ENCODE results near the gene SLC18A3.

Gene SLC18A3

DNA sequence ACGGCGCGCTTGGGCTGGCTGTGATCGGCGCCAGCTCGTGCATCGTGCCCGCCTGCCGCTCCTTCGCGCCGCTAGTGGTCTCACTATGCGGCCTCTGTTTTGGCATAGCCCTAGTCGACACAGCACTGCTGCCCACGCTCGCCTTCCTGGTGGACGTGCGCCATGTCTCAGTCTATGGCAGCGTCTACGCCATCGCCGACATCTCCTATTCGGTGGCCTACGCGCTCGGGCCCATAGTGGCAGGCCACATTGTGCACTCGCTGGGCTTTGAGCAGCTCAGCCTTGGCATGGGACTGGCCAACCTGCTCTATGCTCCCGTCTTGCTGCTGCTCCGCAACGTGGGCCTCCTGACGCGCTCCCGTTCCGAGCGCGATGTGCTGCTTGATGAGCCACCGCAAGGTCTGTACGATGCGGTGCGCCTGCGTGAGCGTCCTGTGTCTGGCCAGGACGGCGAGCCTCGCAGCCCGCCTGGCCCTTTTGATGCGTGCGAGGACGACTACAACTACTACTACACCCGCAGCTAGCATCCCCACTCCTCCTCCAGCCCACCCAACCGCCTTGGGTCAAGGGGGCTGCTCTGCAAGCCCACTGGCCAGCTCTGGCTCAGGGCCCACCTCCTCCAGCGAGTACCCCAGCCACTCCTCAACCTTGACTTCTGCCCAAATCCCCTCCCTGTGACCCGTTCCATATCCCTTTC, 1.9 kb downstream of the SLC18A3 start:
- DNase-seq (ENCODE audit: low read depth in 2 of 2) = no peak

DNA sequence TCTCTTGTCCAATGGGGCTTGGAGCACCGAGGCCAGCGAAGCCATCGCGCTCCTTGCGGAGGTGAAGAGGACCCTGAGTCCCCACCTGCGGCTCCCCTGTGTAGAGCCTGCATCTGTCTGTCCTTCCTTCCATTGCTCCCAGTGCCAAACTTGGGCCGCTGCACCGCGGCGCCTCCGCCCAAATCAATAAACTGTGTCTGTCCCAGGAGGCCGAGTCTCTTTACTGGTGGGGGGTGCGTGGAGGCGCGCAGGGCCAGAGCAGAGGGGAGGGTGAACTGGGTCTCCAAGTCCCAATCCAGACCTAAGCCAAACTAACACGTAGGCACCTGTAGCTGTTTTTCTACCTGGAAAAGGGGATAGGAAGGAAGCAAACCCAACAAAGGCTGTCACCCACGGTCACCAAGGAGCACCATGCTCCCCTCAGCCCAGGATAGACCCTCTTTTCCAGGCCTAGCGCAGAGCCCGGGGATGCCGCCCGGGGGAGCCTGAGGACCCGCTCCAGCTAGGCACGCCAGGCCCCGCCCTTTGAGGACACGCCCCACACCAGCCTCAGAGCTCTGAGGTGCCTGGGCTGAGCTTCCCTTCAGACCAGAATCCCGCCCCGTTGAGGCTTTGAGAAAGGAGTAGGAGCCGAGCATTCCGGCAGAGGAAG, 2.5 kb downstream of the SLC18A3 start:
- DNase-seq (ENCODE audit: low read depth in 2 of 2) = no peak

DNA sequence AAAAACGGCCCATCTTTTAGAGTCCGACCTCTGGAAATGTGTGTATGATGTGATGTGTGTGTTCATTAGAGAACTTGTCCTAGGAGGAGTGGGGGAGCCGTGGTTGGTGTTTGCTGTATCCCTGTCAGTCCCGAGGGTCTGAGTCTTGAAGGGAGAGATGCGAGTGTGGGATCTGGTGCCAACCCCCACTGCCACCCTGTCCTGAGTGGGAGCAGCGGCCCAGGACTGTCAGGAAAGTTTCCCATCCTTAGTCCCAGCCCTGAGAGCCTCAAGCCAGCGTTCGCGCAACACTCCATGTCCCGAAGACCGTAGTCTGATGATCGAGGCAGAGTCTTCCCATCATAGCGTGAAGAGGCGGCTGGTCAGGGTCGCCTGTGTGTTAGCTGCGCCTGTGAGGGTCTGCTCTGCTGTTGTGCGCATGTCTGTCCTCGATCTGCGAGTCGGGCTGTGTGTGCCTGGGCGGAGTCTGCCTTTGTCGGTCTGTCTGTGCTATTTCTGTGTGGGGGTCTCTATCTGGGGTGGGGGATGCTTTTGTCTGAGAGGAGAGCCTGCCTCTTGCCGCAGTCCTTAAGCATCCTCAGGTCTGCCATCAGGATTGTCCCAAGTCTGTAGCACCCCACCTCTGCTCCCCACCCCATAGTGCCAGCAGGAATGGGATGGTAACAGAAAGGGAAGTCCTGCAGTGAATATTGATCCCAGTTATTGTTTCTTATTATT, 3.2 kb downstream of the SLC18A3 start:
- no peak for DNase-seq (ENCODE audit: low read depth in 2 of 2)

- DNase-seq (ENCODE audit: low read depth in 2 of 2) = no peak
These were observed 3.8 kb downstream of the SLC18A3 start, which contains the start of gene CHAT for GRCh38 chr10:49613882-49614241. CHAT (plus strand) TSS chr10:49614037; CDS start chr10:49614190, 153 bp downstream.

DNA sequence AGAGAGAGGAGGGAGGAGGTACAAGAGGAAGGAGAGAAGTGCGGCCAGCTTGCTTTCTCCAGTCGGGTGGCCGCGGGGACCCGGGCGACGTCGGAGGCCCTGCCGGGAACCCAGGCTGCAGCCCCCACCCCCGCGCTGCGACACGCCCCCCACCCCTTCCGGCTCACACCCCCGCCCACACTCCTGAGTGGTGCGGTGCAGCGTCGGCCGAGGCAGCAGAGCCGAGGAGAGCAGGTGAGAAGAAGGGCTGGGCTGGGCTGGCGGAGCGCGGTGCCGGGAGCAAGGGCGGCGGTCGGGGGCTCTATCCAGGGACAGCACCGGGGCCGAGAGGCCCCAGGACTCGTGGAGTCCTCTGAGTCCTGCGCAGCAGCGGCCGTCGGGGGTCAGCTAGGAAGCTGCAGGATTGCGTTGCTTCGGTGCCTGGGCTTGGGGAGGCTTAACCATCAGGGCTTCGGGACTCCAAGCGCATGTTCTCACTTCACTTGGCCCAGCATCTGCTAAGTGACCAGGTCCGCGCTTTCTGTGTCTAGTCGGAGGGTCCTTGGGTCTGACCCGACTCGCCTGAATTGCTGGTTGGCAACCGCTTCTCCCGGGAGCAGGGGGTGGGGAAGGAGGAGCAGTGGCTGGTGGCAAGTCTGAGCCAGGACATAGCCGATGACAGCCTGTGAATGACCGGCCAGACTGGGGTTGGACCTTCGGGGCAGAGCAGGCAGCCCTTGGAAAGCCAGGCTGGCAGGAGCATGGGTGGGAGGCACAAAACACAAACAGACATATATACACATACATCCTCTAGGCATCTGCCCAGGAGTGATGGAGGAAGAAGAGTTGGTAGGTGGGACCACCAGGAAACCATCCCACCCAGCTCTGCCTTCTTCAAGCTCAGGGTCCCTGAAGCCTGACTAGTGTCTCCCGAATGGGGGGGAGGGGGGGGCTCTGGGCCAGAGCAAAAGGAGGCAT, 4.4 kb downstream of the SLC18A3 start:
- no peak for DNase-seq (ENCODE audit: low read depth in 2 of 2)

GRCh38 chr10:49615213-49615612, 5.1 kb downstream of the SLC18A3 start:
- no peak for DNase-seq (ENCODE audit: low read depth in 2 of 2)

DNA sequence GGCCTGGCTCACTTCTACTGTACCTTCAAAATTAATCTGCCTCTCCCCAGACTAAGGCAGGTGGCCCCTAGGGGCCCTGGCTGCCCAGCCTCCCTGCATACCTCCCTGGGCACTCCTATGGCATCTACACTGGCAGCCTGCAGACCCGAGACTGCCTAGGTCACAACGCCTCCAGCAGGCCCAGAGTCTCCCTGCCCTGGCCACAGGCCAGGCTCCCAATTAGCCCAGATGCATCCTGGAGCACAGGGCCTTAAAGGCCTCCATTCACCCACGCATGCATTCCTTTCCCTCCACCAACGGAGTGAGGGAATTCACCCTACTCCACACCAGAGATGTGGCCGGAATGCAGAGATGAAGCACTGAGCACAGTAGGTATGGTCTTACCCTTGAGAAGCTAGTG, 5.6 kb downstream of the SLC18A3 start:
- no peak for DNase-seq (ENCODE audit: low read depth in 2 of 2)

- DNase-seq (ENCODE audit: low read depth in 2 of 2) = no peak
These were observed 6.5 kb downstream of the SLC18A3 start for GRCh38 chr10:49616421-49617101.

- no peak for DNase-seq (ENCODE audit: low read depth in 2 of 2)
These were observed 7.3 kb downstream of the SLC18A3 start for GRCh38 chr10:49617121-49618020.

- no peak for DNase-seq (ENCODE audit: low read depth in 2 of 2)
These were observed 8.7 kb downstream of the SLC18A3 start for GRCh38 chr10:49618821-49619220.

- DNase-seq (ENCODE audit: low read depth in 2 of 2) = no peak
These were observed 9.5 kb downstream of the SLC18A3 start for GRCh38 chr10:49619613-49620012.

DNA sequence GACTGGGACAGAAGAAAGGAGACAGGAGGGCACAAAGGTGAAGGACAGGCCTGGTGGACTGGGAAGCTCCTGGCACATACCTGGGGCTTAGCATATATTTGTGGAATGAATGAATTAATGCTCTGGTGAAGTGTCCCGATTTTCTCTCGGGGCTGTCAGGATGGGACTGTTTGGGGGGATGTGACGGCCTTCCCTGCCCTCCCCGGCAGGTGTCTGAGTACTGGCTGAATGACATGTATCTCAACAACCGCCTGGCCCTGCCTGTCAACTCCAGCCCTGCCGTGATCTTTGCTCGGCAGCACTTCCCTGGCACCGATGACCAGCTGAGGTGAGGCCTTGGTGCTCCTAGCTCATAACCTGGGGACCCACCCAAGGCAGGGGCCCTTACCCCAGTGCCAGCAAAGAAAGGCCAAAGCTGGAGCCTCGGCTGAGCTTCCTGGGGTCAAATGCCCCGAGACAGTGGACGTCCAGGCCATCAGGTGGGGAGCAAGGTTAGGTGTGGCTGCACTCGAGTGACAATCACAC, 10.2 kb downstream of the SLC18A3 start:
- DNase-seq (ENCODE audit: low read depth in 2 of 2) = no peak

- DNase-seq (ENCODE audit: low read depth in 2 of 2) = no peak
These were observed 10.8 kb downstream of the SLC18A3 start for GRCh38 chr10:49620841-49621378.

DNA sequence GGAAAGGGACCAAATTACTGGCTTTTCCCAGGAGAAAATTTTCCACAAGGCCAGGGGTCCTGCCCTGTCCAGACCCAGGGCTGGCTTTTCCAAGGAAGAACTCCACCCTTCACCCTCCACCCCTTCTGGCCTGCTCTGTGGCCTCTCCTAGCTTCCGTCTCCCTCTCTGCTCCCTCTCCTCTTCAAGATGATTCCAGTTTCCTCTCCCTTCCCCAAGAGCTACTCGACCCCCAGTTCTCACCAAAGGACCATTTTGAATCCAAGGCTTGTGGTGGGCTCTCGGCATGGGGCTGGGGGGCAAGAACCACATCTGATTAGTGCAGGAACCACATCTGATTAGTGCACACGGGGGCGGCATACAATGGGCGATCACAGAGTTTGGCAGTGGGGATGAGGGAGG, 11.5 kb downstream of the SLC18A3 start:
- no peak for DNase-seq (ENCODE audit: low read depth in 2 of 2)

- no peak for DNase-seq (ENCODE audit: low read depth in 2 of 2)
These were observed 12.6 kb downstream of the SLC18A3 start for GRCh38 chr10:49622426-49623425.

DNA sequence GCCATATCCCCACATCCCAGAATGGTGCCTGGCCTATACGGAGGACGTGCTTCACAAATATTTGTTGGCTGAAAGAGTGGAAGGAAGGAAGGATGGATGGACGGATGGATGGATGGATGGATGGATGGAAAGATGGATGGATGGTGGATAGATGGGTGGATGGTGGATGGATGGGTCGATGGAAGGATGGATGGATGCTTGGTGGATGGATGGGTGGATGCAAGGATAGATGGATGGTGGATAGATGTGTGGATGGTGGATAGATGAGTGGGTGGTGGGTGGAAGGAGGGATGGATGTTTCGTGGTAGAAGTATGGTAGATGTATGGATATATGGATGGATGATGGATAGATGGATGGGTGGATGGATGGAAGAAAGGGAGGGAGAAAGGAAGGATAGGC, 14.5 kb downstream of the SLC18A3 start:
- DNase-seq (ENCODE audit: low read depth in 2 of 2) = no peak

- DNase-seq (ENCODE audit: low read depth in 2 of 2) = no peak
These were observed 15.3 kb downstream of the SLC18A3 start for GRCh38 chr10:49625411-49625810.

GRCh38 chr10:49627038-49627437, 16.9 kb downstream of the SLC18A3 start:
- DNase-seq (ENCODE audit: low read depth in 2 of 2) = no peak

All from stimulated activated CD8-positive, alpha-beta memory T cell treated with anti-CD3 and anti-CD28 coated beads, Interleukin-7, amount 100 ng/mL, for 4 hours (primary cell).